NCI-H2107 treated with DMSO at 0.1 percent for 48 hours (cell line): ENCODE data around the gene CD300E.

Experiments used
- DNase-seq: peaks from one replicate; lab custom pipeline; 2025; ENCODE audit not compliant: unreplicated experiment; lab: John Stamatoyannopoulos, UW

CD300E gene

GRCh38 chr17:74569020-74570003 is 54.2 kb downstream of the CD300E start:
- DNase-seq: peak; percentile 41

- no peak for DNase-seq
Observed at GRCh38 chr17:74568106-74568873, 55.2 kb downstream of the CD300E start.

GRCh38 chr17:74567397-74567796 is 56.1 kb downstream of the CD300E start, which contains the start of gene CD300H:
CD300H (minus strand) TSS chr17:74567509.
- no peak for DNase-seq

GRCh38 chr17:74566132-74566753 is 57.3 kb downstream of the CD300E start:
- no peak for DNase-seq

GRCh38 chr17:74565126-74565525 is 58.4 kb downstream of the CD300E start:
- no peak for DNase-seq

GRCh38 chr17:74563358-74563757 is 60.2 kb downstream of the CD300E start:
- no peak for DNase-seq

GRCh38 chr17:74561586-74561985 is 62.0 kb downstream of the CD300E start:
- no peak for DNase-seq
